HCT116 (cell line): ENCODE results near the gene IRGQ. TPM values are rescaled to one million over a fixed set of nuclear protein-coding genes. Genes with fewer than 3 reads are reported as not detected.
"Not testable (repeated sequence)": the region's sequence is repeated elsewhere in the genome, so short reads cannot be mapped to it uniquely, and the experiment has no call there.

ENCODE experiments used
- ATAC-seq: fragments of 200-7000 bp; cut with Tn5 transposase; 2 replicates; pipeline ENCODE4 v1.9.1; 2020; ENCODE audit warnings: mild to moderate bottlenecking, moderate library complexity
- BruUV-seq: library from RNA; stranded (reverse); fragments of 400-500 nt; replicated peaks from 2 replicates; lab custom pipeline; 2021; lab: Mats Ljungman, UMichigan
- CTCF ChIA-PET: fragments of 300-600 bp; sonication (Branson Sonifier 250); formaldehyde crosslinking; loops from one replicate; lab custom pipeline; 2021; ENCODE audit warnings: antibody characterized with exemption; lab: Charles Lee
- POLR2A ChIA-PET: fragments of 300-600, 350-600 bp; sonication (Branson Sonifier 250); formaldehyde crosslinking; loops from one replicate; lab custom pipeline; 2021; ENCODE audit warnings: antibody characterized with exemption; lab: Charles Lee
- RAD21 ChIA-PET, 2 experiments: fragments of 300-600 bp; sonication (Branson Sonifier 250); formaldehyde crosslinking; loops; one replicate each; lab custom pipeline; 2023; ENCODE audit warnings: low total read pairs in 2 of 2; ENCODE audit not compliant: uncharacterized antibody in 2 of 2, unreplicated experiment in 2 of 2, low non-redundant PET in 1 of 2; lab: Charles Lee
- DNase-seq: peaks from one replicate; pipeline ENCODE4 v3.0.0-alpha.2; 2010; ENCODE audit warnings: low read depth, low spot score
- H2AFZ ChIP-seq: fragments of 200-600 bp; shearing (Covaris generic), sonication (generic); 2 replicates; pipeline ENCODE4 v1.6.1; 2017; ENCODE audit warnings: low read depth, mixed run types, mixed read lengths, antibody characterized with exemption, low read length; ENCODE audit not compliant: poor library complexity, severe bottlenecking
- H3K27ac ChIP-seq: 2 replicates; pipeline ENCODE4 v1.5.1; 2012; ENCODE audit warnings: low read depth, low read length
- H3K27me3 ChIP-seq: fragments of 200-600 bp; sonication (generic); 2 replicates; pipeline ENCODE4 v1.6.1; 2016; ENCODE audit warnings: mixed run types, low read length, mixed read lengths; ENCODE audit not compliant: insufficient read depth
- H3K36me3 ChIP-seq, 2 experiments: fragments of 200-500 bp in 1 of 2; fragments of 200-600 bp in 1 of 2; sonication (Bioruptor generic) in 1 of 2; sonication (generic) in 1 of 2; 2 replicates each; pipeline versions ENCODE4 v1.5.1 to v1.6.1; 2014 to 2016; ENCODE audit warnings: low read length in 2 of 2, inconsistent platforms in 1 of 2, mixed read lengths in 1 of 2, mixed run types in 1 of 2; ENCODE audit not compliant: insufficient read depth in 2 of 2, control insufficient read depth in 1 of 2
- H3K4me1 ChIP-seq, 2 experiments: fragments of 200-600 bp in 1 of 2; sonication (generic) in 1 of 2; 2 replicates each; pipeline versions ENCODE4 v1.5.1 to v1.6.1; 2012 to 2017; ENCODE audit warnings: low read length in 2 of 2, inconsistent platforms in 1 of 2, mild to moderate bottlenecking in 1 of 2, mixed read lengths in 1 of 2, mixed run types in 1 of 2, moderate library complexity in 1 of 2; ENCODE audit not compliant: insufficient read depth in 2 of 2, control insufficient read depth in 1 of 2
- H3K4me2 ChIP-seq: fragments of 200-600 bp; sonication (generic); 2 replicates; pipeline ENCODE4 v1.6.1; 2017; ENCODE audit warnings: mixed run types, low read length, mixed read lengths
- H3K4me3 ChIP-seq, 2 experiments: fragments of 200-600 bp in 1 of 2; sonication (generic) in 1 of 2; replicated peaks in 1 of 2; 2 replicates each; pipeline ENCODE4 v1.5.1; 2011 to 2016; ENCODE audit warnings: low read length in 2 of 2, control low read depth in 1 of 2, low read depth in 1 of 2, mild to moderate bottlenecking in 1 of 2, mixed read lengths in 1 of 2, mixed run types in 1 of 2
- H3K79me2 ChIP-seq: fragments of 200-600 bp; sonication (generic); 2 replicates; pipeline ENCODE4 v1.6.1; 2017; ENCODE audit warnings: mild to moderate bottlenecking, mixed run types, low read length, moderate library complexity, mixed read lengths; ENCODE audit not compliant: insufficient read depth
- H3K9ac ChIP-seq: fragments of 200-600 bp; sonication (generic); 2 replicates; pipeline ENCODE4 v1.6.1; 2016; ENCODE audit warnings: low read length, mixed read lengths
- H3K9me2 ChIP-seq: fragments of 200-600 bp; sonication (generic), shearing (Covaris generic); 2 replicates; pipeline ENCODE4 v1.6.1; 2017; ENCODE audit warnings: mixed run types, mild to moderate bottlenecking, moderate library complexity; ENCODE audit not compliant: insufficient read depth
- H3K9me3 ChIP-seq, 2 experiments: fragments of 200-500 bp in 1 of 2; fragments of 200-600 bp in 1 of 2; sonication (Bioruptor generic) in 1 of 2; sonication (generic) in 1 of 2; 2 replicates each; pipeline ENCODE4 v1.6.1; 2014 to 2017; ENCODE audit warnings: low read length in 2 of 2, mixed read lengths in 2 of 2, inconsistent platforms in 1 of 2, low read depth in 1 of 2, mild to moderate bottlenecking in 1 of 2, mixed run types in 1 of 2, moderate library complexity in 1 of 2; ENCODE audit not compliant: control insufficient read depth in 1 of 2, insufficient read depth in 1 of 2
- H4K20me1 ChIP-seq: fragments of 200-600 bp; sonication (generic), shearing (Covaris generic); 2 replicates; pipeline ENCODE4 v1.6.1; 2017; ENCODE audit warnings: mixed run types, mild to moderate bottlenecking, moderate library complexity; ENCODE audit not compliant: insufficient read depth
- EZH2phosphoT487 ChIP-seq: fragments of 200-600 bp; IDR thresholded peaks from 2 replicates; pipeline ENCODE4 v1.6.1; 2018; ENCODE audit warnings: antibody characterized with exemption, borderline replicate concordance
- POLR2A ChIP-seq: IDR thresholded peaks from 2 replicates; pipeline ENCODE4 v1.7.0; 2011; ENCODE audit warnings: borderline replicate concordance; ENCODE audit not compliant: insufficient read depth, insufficient read length; ENCODE audit errors: extremely low read depth
- REST ChIP-seq: IDR thresholded peaks from 2 replicates; pipeline ENCODE4 v1.6.1; 2012; ENCODE audit warnings: low read depth
- SIN3A ChIP-seq: IDR thresholded peaks from 2 replicates; pipeline ENCODE4 v1.6.1; 2012; ENCODE audit warnings: low read depth
- intact Hi-C: fragments of 100-400 bp; cut with micrococcal nuclease; formaldehyde crosslinking; loops from 2 replicates; pipeline ENCODE4 v1.10.0; 2022
- total RNA-seq: library from RNA; stranded (reverse); gene quantifications from one replicate; pipeline ENCODE4 v1.2.1, GENCODE V29; 2021; ENCODE audit not compliant: unreplicated experiment

The IRGQ gene
- total RNA-seq, 1 experiment from 2014 or later: 14.6 TPM

DNA sequence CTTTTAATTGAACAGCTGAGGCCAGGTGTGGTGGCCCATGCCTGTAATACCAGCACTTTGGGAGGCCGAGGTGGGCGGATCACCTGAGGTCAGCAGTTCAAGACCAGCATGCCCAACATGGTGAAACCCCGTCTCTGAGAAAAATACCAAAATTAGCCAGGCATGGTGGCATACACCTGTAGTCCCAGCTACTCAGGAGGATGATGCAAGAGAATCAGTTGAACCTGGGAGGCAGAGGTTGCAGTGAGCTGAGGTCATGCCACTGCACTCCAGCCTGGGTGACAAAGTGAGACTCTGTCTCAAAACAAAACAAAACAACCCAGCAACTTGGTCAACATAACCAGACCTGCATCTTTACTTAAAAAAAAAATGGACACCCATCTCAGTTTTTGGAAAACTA is 8.9 kb downstream of the IRGQ start:
- H4K20me1 ChIP-seq, RAD21 ChIA-PET, H3K9me3 ChIP-seq, POLR2A ChIA-PET, H3K79me2 ChIP-seq, H3K4me3 ChIP-seq, H3K4me2 ChIP-seq, ATAC-seq, H3K9ac ChIP-seq, H3K27me3 ChIP-seq, DNase-seq, H2AFZ ChIP-seq, H3K27ac ChIP-seq, H3K36me3 ChIP-seq, intact Hi-C loops, H3K4me1 ChIP-seq, H3K9me2 ChIP-seq, BruUV-seq: not testable (repeated sequence)
- CTCF ChIA-PET: interaction anchor here (1.0 kb wide), 1 partner anchor 81 kb away, joined by 3 read pairs; no protein-coding TSS in a partner anchor

DNA sequence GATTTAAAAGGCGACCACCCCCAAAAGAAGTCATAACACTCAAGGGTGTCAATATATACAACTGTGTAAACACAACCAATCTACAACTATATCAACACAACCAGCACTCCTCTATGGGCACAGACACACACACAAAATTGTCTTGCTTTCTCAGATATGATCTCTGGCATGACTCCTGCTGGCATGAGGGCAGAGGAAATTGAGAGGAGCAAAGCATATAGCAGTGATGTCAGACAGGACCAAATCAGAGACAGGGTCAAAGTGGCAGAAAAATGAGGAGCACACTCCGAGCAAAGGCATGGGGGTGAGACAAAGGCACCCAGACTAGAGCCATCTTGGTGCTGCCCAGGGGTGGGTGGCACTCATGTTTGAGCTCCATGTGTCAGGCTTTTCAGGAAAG is 9.6 kb downstream of the IRGQ start:
- no peak overlapping the region for H2AFZ ChIP-seq
- ChIA-PET POLR2A (no interaction called here), RAD21 (no interaction called here), CTCF (interaction anchor here (1.0 kb wide), 1 partner anchor 82 kb away, joined by 3 read pairs; no protein-coding TSS in a partner anchor)
- H3K9me2 ChIP-seq: no peaks in the 10 kb centered on the region
- TF ChIP-seq SIN3A: no peak
- no peak for TF ChIP-seq REST
- TF ChIP-seq EZH2phosphoT487: no peak
- TF ChIP-seq POLR2A: no peak
- H3K4me1 ChIP-seq: peaks cover 0 to 4% of the 10 kb centered on the region in 2 experiments; a peak in 1 of 4 replicates
- no peak overlapping the region for H3K9ac ChIP-seq
- intact Hi-C loops: no loop called here
- no peak for ATAC-seq
- no peak overlapping the region for H3K4me3 ChIP-seq
- no peak for DNase-seq
- no peaks in the 10 kb centered on the region for H4K20me1 ChIP-seq
- no peaks in the 10 kb centered on the region; a peak in 1 of 4 replicates for H3K36me3 ChIP-seq
- H3K4me2 ChIP-seq: no peak overlapping the region
- H3K27ac ChIP-seq: no peak overlapping the region
- no peaks in the 10 kb centered on the region for H3K27me3 ChIP-seq
- BruUV-seq: no TSS peak
- no peaks in the 10 kb centered on the region for H3K9me3 ChIP-seq
- H3K79me2 ChIP-seq: no peaks in the 10 kb centered on the region
